ENCODE measurements around the gene PSMB5. TPM values are rescaled to one million over a fixed set of nuclear protein-coding genes. Genes with fewer than 3 reads are reported as not detected.

The PSMB5 gene
- total and polyA plus RNA-seq, 2 of the 13 experiments (the other 11 are each of a cell fraction or from before 2014, with no cell fraction given), result 705 to 871 TPM

GRCh38 chr14:23006544-23007419 is 27.9 kb downstream of the PSMB5 start (continued):
- TF ChIP-seq, protein P1, sequence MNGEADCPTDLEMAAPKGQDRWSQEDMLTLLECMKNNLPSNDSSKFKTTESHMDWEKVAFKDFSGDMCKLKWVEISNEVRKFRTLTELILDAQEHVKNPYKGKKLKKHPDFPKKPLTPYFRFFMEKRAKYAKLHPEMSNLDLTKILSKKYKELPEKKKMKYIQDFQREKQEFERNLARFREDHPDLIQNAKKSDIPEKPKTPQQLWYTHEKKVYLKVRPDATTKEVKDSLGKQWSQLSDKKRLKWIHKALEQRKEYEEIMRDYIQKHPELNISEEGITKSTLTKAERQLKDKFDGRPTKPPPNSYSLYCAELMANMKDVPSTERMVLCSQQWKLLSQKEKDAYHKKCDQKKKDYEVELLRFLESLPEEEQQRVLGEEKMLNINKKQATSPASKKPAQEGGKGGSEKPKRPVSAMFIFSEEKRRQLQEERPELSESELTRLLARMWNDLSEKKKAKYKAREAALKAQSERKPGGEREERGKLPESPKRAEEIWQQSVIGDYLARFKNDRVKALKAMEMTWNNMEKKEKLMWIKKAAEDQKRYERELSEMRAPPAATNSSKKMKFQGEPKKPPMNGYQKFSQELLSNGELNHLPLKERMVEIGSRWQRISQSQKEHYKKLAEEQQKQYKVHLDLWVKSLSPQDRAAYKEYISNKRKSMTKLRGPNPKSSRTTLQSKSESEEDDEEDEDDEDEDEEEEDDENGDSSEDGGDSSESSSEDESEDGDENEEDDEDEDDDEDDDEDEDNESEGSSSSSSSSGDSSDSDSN (CRISPR knock-in tag; IDR thresholded peaks at IDR 0.05), result peak; percentile 100
- TF ChIP-seq ZBTB38 (CRISPR knock-in tag; IDR thresholded peaks at IDR 0.05) (peak; percentile 99), ZNF547 (CRISPR knock-in tag; IDR thresholded peaks at IDR 0.05) (peak; percentile 100), SALL1 (CRISPR knock-in tag; IDR thresholded peaks at IDR 0.05) (peak; percentile 99), ZNF546 (CRISPR knock-in tag; conservative IDR thresholded peaks at IDR 0.05) (peak; percentile 99), TBX2 (CRISPR knock-in tag; IDR thresholded peaks at IDR 0.05; ENCODE audit: borderline replicate concordance) (peak; percentile 99), THAP9 (CRISPR knock-in tag; IDR thresholded peaks at IDR 0.05; ENCODE audit: borderline replicate concordance) (peak; percentile 97), ZNF562 (CRISPR knock-in tag; IDR thresholded peaks at IDR 0.05; ENCODE audit: borderline replicate concordance) (peak; percentile 90; the same call in 1 of the 2 replicates), ZNF576 (CRISPR knock-in tag; IDR thresholded peaks at IDR 0.05) (0 out of 2 replicates have a peak, but pooled peaks have one; percentile 76), ETV6 (CRISPR knock-in tag; conservative IDR thresholded peaks at IDR 0.05) (peak; percentile 98), NCOA5 (CRISPR knock-in tag; IDR thresholded peaks at IDR 0.05) (no peak), RFX5 (IDR thresholded peaks at IDR 0.05; ENCODE audit: low read depth, low read length) (peak; percentile 56), ZBTB26 (CRISPR knock-in tag; IDR thresholded peaks at IDR 0.05; ENCODE audit: borderline replicate concordance) (peak; percentile 95)
- TF ChIP-seq, protein P2, sequence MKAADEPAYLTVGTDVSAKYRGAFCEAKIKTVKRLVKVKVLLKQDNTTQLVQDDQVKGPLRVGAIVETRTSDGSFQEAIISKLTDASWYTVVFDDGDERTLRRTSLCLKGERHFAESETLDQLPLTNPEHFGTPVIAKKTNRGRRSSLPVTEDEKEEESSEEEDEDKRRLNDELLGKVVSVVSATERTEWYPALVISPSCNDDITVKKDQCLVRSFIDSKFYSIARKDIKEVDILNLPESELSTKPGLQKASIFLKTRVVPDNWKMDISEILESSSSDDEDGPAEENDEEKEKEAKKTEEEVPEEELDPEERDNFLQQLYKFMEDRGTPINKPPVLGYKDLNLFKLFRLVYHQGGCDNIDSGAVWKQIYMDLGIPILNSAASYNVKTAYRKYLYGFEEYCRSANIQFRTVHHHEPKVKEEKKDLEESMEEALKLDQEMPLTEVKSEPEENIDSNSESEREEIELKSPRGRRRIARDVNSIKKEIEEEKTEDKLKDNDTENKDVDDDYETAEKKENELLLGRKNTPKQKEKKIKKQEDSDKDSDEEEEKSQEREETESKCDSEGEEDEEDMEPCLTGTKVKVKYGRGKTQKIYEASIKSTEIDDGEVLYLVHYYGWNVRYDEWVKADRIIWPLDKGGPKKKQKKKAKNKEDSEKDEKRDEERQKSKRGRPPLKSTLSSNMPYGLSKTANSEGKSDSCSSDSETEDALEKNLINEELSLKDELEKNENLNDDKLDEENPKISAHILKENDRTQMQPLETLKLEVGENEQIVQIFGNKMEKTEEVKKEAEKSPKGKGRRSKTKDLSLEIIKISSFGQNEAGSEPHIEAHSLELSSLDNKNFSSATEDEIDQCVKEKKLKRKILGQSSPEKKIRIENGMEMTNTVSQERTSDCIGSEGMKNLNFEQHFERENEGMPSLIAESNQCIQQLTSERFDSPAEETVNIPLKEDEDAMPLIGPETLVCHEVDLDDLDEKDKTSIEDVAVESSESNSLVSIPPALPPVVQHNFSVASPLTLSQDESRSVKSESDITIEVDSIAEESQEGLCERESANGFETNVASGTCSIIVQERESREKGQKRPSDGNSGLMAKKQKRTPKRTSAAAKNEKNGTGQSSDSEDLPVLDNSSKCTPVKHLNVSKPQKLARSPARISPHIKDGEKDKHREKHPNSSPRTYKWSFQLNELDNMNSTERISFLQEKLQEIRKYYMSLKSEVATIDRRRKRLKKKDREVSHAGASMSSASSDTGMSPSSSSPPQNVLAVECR (CRISPR knock-in tag; IDR thresholded peaks at IDR 0.05; ENCODE audit: borderline replicate concordance), result peak; percentile 99
- TF ChIP-seq, protein P3, sequence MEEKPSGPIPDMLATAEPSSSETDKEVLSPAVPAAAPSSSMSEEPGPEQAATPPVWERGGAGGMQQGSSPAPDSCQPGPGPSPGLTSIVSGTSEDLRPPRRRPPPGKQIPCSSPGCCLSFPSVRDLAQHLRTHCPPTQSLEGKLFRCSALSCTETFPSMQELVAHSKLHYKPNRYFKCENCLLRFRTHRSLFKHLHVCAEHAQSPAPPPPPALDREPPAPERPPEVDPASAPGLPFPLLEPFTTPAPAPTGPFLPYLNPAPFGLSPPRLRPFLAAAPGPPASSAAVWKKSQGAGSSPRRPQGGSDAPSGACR (CRISPR knock-in tag; IDR thresholded peaks at IDR 0.05), result no peak; the same call in 1 of the 2 replicates
